PC-3 (cell line): ENCODE measurements around the gene CAMK1G.

Source experiments
- CTCF ChIP-seq: fragments of 300-600 bp; sonication (generic); conservative IDR thresholded peaks from 2 replicates; pipeline ENCODE4 v1.5.1; 2017; ENCODE audit warnings: antibody characterized with exemption, low read depth, mild to moderate bottlenecking, low read length
- EZH2 ChIP-seq: fragments of 300-600 bp; sonication (generic); IDR thresholded peaks from one replicate; pipeline ENCODE4 v1.6.1; 2017; ENCODE audit warnings: antibody characterized with exemption, mild to moderate bottlenecking, low read length; ENCODE audit not compliant: unreplicated experiment
- EZH2phosphoT487 ChIP-seq: fragments of 300-600 bp; sonication (generic); IDR thresholded peaks from 2 replicates; pipeline ENCODE4 v1.6.1; 2018; ENCODE audit warnings: mild to moderate bottlenecking, antibody characterized with exemption, low read length, borderline replicate concordance

GRCh38 chr1:209598227-209598626, 14.7 kb downstream of the CAMK1G start:
- TF ChIP-seq CTCF (no peak), EZH2 (no peak), EZH2phosphoT487 (no peak)
